Astrocyte (in vitro differentiated cells and primary cell): Measurements from ENCODE around the gene CLEC3B.

Experiments
- CTCF ChIP-seq: IDR thresholded peaks from 2 replicates; pipeline ENCODE4 v1.5.1; 2011; ENCODE audit warnings: low read depth, mild to moderate bottlenecking, inconsistent platforms, low read length, moderate library complexity; ENCODE audit not compliant: insufficient read depth
- EZH2 ChIP-seq: IDR thresholded peaks from 2 replicates; pipeline ENCODE4 v1.6.1; 2012; ENCODE audit warnings: mild to moderate bottlenecking, low read length, inconsistent platforms; ENCODE audit not compliant: insufficient read depth

DNA sequence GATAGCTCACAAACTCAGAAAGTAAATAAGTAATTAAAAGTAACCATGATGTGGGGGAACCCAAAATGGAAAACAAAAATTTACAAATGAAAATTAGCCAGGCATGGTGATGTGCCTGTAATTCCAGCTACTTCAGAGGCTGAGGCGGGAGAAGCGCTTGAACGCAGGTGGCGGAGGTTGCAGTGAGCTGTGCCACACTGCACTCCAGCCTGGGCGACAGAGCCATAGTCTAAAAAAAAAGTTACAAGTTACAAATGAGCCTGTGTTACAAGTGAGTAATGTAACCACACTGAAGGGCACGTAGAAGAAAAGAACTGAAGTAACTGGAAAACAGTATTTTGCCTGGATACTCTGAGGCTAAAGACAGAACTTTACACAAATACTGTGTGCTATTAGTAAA is 38.8 kb upstream of the CLEC3B start:
- TF ChIP-seq CTCF (no peak), EZH2 (no peak)
